Neuronal stem cell (in vitro differentiated cells): ENCODE results near the gene ECSIT.
"Not testable (repeated sequence)": the region's sequence is repeated elsewhere in the genome, so short reads cannot be mapped to it uniquely, and the experiment has no call there.

Source experiments
- DNase-seq: peaks from one replicate; pipeline ENCODE4 v3.0.0-alpha.2; 2013; ENCODE audit warnings: low spot score
- H2AFZ ChIP-seq: one replicate; pipeline ENCODE4 v1.6.1; 2013; ENCODE audit warnings: mild to moderate bottlenecking, low read length, inconsistent platforms
- H2AK5ac ChIP-seq: 2 replicates; pipeline ENCODE4 v1.6.1; 2013; ENCODE audit warnings: low read depth, mild to moderate bottlenecking, inconsistent platforms, low read length, moderate library complexity, mixed read lengths
- H2BK120ac ChIP-seq: 2 replicates; pipeline ENCODE4 v1.6.1; 2013; ENCODE audit warnings: low read depth, mild to moderate bottlenecking, inconsistent platforms, low read length, moderate library complexity, mixed read lengths
- H2BK12ac ChIP-seq: one replicate; pipeline ENCODE4 v1.6.1; 2013; ENCODE audit warnings: low read length, inconsistent platforms
- H2BK15ac ChIP-seq: 2 replicates; pipeline ENCODE4 v1.6.1; 2013; ENCODE audit warnings: mild to moderate bottlenecking, low read length, inconsistent platforms, mixed read lengths
- H2BK5ac ChIP-seq: one replicate; pipeline ENCODE4 v1.6.1; 2013; ENCODE audit warnings: inconsistent platforms, mild to moderate bottlenecking, low read length, moderate library complexity
- H3K14ac ChIP-seq: one replicate; pipeline ENCODE4 v1.6.1; 2013; ENCODE audit warnings: low read length, inconsistent platforms
- H3K18ac ChIP-seq: 2 replicates; pipeline ENCODE4 v1.6.1; 2013; ENCODE audit warnings: low read length, inconsistent platforms
- H3K23ac ChIP-seq: 2 replicates; pipeline ENCODE4 v1.6.1; 2013; ENCODE audit warnings: low read depth, mild to moderate bottlenecking, mixed read lengths, low read length, inconsistent platforms; ENCODE audit not compliant: poor library complexity
- H3K27ac ChIP-seq: replicated peaks from 3 replicates; pipeline ENCODE4 v1.5.1; 2013; ENCODE audit warnings: low read length, inconsistent platforms
- H3K27me3 ChIP-seq, 3 experiments: 2 replicates each; pipeline ENCODE4 v1.6.1; 2013; ENCODE audit warnings: low read length in 3 of 3, mild to moderate bottlenecking in 2 of 3, inconsistent platforms in 1 of 3, low read depth in 1 of 3, mixed read lengths in 1 of 3, moderate library complexity in 1 of 3; ENCODE audit not compliant: control insufficient read depth in 3 of 3, insufficient read depth in 3 of 3
- H3K36me3 ChIP-seq, 2 donors: replicated peaks in 1 of 2; 2 replicates each; pipeline ENCODE4 v1.6.1; 2013; ENCODE audit warnings: low read length in 2 of 2; ENCODE audit not compliant: control insufficient read depth in 2 of 2, insufficient read depth in 2 of 2
- H3K4ac ChIP-seq: 2 replicates; pipeline ENCODE4 v1.6.1; 2013; ENCODE audit warnings: inconsistent platforms, mild to moderate bottlenecking, low read length, moderate library complexity
- H3K4me1 ChIP-seq, 2 donors: 1 replicate in 1 of 2; 2 replicates in 1 of 2; pipeline ENCODE4 v1.6.1; 2013; ENCODE audit warnings: low read length in 2 of 2, low read depth in 1 of 2; ENCODE audit not compliant: control insufficient read depth in 2 of 2, insufficient read depth in 1 of 2
- H3K4me2 ChIP-seq: one replicate; pipeline ENCODE4 v1.6.1; 2013; ENCODE audit warnings: mild to moderate bottlenecking, low read length, inconsistent platforms; ENCODE audit not compliant: insufficient read depth, poor library complexity, severe bottlenecking
- H3K4me3 ChIP-seq, 2 donors: 2 replicates each; pipeline ENCODE4 v1.5.1; 2013; ENCODE audit warnings: low read length in 2 of 2, mild to moderate bottlenecking in 2 of 2, inconsistent platforms in 1 of 2, moderate library complexity in 1 of 2
- H3K79me1 ChIP-seq: one replicate; pipeline ENCODE4 v1.6.1; 2013; ENCODE audit warnings: low read depth, mild to moderate bottlenecking, inconsistent platforms, low read length, moderate library complexity
- H3K9ac ChIP-seq: one replicate; pipeline ENCODE4 v1.6.1; 2013; ENCODE audit warnings: mild to moderate bottlenecking, low read depth, low read length, inconsistent platforms; ENCODE audit not compliant: poor library complexity
- H3K9me3 ChIP-seq, 2 donors: replicated peaks in 1 of 2; 2 replicates each; pipeline versions ENCODE3 to v1.6.1; 2013; ENCODE audit warnings: low read length in 2 of 2, mild to moderate bottlenecking in 2 of 2, inconsistent platforms in 1 of 2, low read depth in 1 of 2, mixed read lengths in 1 of 2, moderate library complexity in 1 of 2; ENCODE audit not compliant: control insufficient read depth in 2 of 2, insufficient read depth in 1 of 2
- H4K8ac ChIP-seq: one replicate; pipeline ENCODE4 v1.6.1; 2013; ENCODE audit warnings: low read depth, mild to moderate bottlenecking, inconsistent platforms, low read length, moderate library complexity
- H4K91ac ChIP-seq: one replicate; pipeline ENCODE4 v1.6.1; 2013; ENCODE audit warnings: low read length, low read depth, mild to moderate bottlenecking, inconsistent platforms; ENCODE audit not compliant: poor library complexity
- WGBS, 2 donors: extraction: QIAGEN DNeasy Blood & Tissue Kit; methylation state at CpG; one replicate each; pipeline ENCODE4 v1.1.7; 2013; ENCODE audit warnings: missing lambda C conversion rate in 2 of 2, mixed read lengths in 1 of 2; ENCODE audit not compliant: insufficient read length in 2 of 2, insufficient replicate concordance in 1 of 2; ENCODE audit errors: extremely low coverage in 2 of 2; 5-methylcytosine and 5-hydroxymethylcytosine counted together

The ECSIT gene

GRCh38 chr19:11475861-11476260, 53.1 kb downstream of the ECSIT start:
- Histone ChIP-seq H3K79me1 (no peaks in the 10 kb centered on the region), H3K27me3 (peaks cover 0 to 24% (median 8%) of the 10 kb centered on the region in 3 experiments), H3K23ac (no peak overlapping the region), H2AFZ (no peak overlapping the region), H3K4me1 (peaks cover 0 to 5% of the 10 kb centered on the region in 2 donors), H3K36me3 (peaks cover 0 to 71% of the 10 kb centered on the region in 2 donors), H3K4me3 (no peak overlapping the region), H3K4ac (no peak overlapping the region), H2BK15ac (no peak overlapping the region), H3K9ac (no peak overlapping the region), H3K27ac (no peak overlapping the region), H4K8ac (no peak overlapping the region), H3K14ac (no peak overlapping the region), H2BK120ac (no peak overlapping the region), H3K4me2 (no peak overlapping the region), H2AK5ac (no peak overlapping the region), H3K18ac (no peak overlapping the region), H2BK5ac (no peak overlapping the region), H2BK12ac (no peak overlapping the region), H3K9me3 (no peaks in the 10 kb centered on the region), H4K91ac (no peak overlapping the region)
- no peak for DNase-seq
- WGBS, 2 donors: no CpG with 5 or more reads among the region's 8 CpGs

- not testable (repeated sequence) for H2BK120ac ChIP-seq, H3K4ac ChIP-seq, H3K14ac ChIP-seq, H4K8ac ChIP-seq, H3K4me3 ChIP-seq, H3K23ac ChIP-seq, H2AFZ ChIP-seq, H3K4me1 ChIP-seq, H2BK5ac ChIP-seq, H3K4me2 ChIP-seq, H3K9ac ChIP-seq, H2AK5ac ChIP-seq, H3K9me3 ChIP-seq, H3K18ac ChIP-seq, H4K91ac ChIP-seq, DNase-seq, H3K79me1 ChIP-seq, H2BK15ac ChIP-seq, H3K27ac ChIP-seq, H2BK12ac ChIP-seq
- Histone ChIP-seq H3K36me3 (peaks cover 0 to 76% of the 10 kb centered on the region in 2 donors), H3K27me3 (peaks cover 0 to 19% (median 5%) of the 10 kb centered on the region in 3 experiments)
- no CpG with 5 or more reads among the region's 3 CpGs for WGBS, 2 donors
These were observed 53.6 kb downstream of the ECSIT start for GRCh38 chr19:11475343-11475742.

GRCh38 chr19:11473725-11474124, 55.2 kb downstream of the ECSIT start:
- Histone ChIP-seq H3K9me3 (no peaks in the 10 kb centered on the region), H3K4me2 (no peak overlapping the region), H3K14ac (no peak overlapping the region), H3K18ac (no peak overlapping the region), H3K4me1 (peaks cover 0 to under 1% of the 10 kb centered on the region in 2 donors), H4K91ac (no peak overlapping the region), H3K4me3 (no peak overlapping the region), H2BK5ac (no peak overlapping the region), H3K23ac (no peak overlapping the region), H3K9ac (no peak overlapping the region), H3K4ac (no peak overlapping the region), H2BK120ac (no peak overlapping the region), H2AK5ac (no peak overlapping the region), H2BK15ac (no peak overlapping the region), H3K36me3 (peaks cover 0 to 84% of the 10 kb centered on the region in 2 donors), H3K79me1 (no peaks in the 10 kb centered on the region), H2AFZ (no peak overlapping the region), H4K8ac (no peak overlapping the region), H3K27ac (no peak overlapping the region), H3K27me3 (peaks cover 0 to 2% (median 0%) of the 10 kb centered on the region in 3 experiments), H2BK12ac (no peak overlapping the region)
- no peak for DNase-seq
- no CpG with 5 or more reads among the region's 4 CpGs for WGBS, 2 donors

- H2AK5ac ChIP-seq, H3K18ac ChIP-seq, H2BK12ac ChIP-seq, H3K4me2 ChIP-seq, H2AFZ ChIP-seq, H2BK5ac ChIP-seq, H3K27ac ChIP-seq, H3K9ac ChIP-seq, H3K4me3 ChIP-seq, DNase-seq, H3K23ac ChIP-seq, H4K91ac ChIP-seq, H3K9me3 ChIP-seq, H3K79me1 ChIP-seq, H2BK120ac ChIP-seq, H4K8ac ChIP-seq, H3K4ac ChIP-seq, H2BK15ac ChIP-seq, H3K27me3 ChIP-seq, H3K4me1 ChIP-seq: not testable (repeated sequence)
- no CpG with 5 or more reads among the region's 8 CpGs for WGBS, 2 donors
- peak overlapping the region; percentile 21 for H3K14ac ChIP-seq
- peaks cover 1 to 77% of the 10 kb centered on the region in 2 donors for H3K36me3 ChIP-seq
These were observed 60.6 kb downstream of the ECSIT start for GRCh38 chr19:11468266-11468845.
